Stimulated activated CD8-positive, alpha-beta memory T cell treated with anti-CD3 and anti-CD28 coated beads, Interleukin-4, amount 100 ng/mL, for 24 hours (primary cell): ENCODE measurements around the gene NDST1.

Source experiments
- DNase-seq: peaks from one replicate; pipeline ENCODE4 v3.0.0-alpha.2; 2020; ENCODE audit warnings: low read depth

Gene NDST1

DNA sequence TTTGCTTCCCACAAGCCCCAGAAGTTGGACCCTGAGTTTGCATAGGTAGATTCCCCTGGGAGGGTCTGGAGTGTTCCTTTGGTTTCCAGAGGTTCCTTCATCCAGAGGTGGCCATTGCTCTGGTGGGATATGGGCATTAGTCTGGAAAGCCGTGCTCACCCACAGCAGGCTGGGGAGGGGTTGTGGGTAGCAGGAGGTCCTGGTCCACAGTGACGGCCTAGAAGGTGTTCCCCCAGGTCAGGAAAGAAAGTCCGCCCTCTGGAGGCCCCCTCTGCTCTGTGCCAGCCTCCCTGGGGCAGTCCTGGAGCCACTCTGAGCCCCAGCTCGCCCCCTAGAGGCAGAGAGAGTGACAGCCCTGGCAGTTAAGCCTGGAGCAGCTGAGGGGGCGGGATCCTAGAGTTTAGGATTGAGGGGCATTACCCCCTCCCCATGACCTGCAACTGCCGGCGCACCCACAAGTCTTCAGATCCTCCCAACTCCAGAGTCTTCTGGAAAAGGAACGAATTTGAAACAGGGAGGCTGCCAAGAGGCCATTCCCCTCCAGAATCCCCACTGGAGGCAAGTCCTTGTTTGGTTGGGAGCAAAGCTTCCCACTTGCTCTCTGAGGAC is 36.8 kb downstream of the NDST1 start:
- DNase-seq = peak; percentile 49

DNA sequence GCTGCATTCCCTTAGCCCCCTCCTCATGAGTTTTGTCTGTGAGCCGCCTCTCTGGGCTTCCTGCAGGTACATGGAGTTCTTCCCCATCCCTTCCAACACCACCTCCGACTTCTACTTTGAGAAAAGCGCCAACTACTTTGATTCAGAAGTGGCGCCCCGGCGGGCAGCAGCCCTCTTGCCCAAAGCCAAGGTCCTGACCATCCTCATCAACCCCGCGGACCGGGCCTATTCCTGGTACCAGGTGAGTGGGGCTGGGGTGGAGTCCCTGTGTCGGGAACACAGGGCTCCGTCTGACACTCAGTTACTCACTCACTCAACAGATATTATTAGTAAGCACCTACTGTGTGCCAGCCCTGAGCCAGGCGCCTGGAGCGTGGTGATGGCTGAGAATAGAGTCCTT is 37.3 kb downstream of the NDST1 start:
- no peak for DNase-seq

DNA sequence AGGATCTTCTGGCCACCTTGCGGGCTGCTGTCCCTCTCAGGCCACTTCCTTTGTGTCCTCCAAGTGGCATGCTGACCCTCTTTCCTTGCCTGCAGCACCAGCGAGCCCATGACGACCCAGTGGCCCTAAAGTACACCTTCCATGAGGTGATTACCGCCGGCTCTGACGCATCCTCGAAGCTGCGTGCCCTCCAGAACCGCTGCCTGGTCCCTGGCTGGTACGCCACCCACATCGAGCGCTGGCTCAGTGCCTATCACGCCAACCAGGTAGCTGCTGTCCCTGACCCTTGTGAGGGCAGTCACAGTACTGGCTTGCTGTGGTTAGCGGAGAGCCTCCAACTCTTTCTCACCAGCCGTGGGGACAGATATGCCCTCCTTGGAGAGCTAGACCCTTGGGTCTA is 40.2 kb downstream of the NDST1 start:
- DNase-seq = no peak

DNA sequence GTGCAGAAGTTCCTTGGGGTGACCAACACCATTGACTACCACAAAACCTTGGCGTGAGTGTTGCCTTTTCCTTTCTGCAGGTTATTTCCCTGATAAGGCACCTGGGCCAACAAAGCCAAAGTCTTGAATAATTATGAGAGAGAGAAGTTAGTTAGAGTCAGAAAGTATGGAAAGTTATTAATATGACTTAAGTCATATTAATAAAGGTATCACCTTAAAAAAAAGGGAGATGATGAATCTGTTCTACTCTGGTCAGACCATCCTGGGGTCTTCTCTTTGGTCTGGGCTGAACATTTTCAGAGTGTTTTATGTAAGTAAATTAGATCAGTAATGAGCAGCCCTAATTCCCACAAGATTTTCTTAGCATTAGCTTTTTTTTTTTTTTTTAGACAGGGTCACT is 41.8 kb downstream of the NDST1 start:
- DNase-seq = no peak

DNA sequence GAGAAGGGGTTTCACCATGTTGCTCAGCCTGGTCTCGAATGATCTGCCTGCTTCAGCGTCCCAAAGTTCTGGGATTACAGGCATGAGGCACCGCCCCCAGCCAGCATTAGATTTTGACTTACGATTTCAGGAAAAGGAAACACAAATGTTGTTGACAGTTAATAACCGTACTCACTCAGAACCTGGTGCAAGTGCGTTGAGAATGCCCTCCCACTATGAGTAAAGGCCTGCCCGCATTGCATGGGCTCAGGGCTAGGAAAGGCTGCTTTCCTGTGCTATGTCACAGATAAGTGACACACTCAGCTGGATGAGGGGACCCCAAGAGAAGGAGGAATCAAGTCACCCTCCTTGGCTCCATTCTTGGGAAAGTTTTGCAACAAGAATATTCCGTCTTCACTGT is 42.4 kb downstream of the NDST1 start:
- no peak for DNase-seq

DNA sequence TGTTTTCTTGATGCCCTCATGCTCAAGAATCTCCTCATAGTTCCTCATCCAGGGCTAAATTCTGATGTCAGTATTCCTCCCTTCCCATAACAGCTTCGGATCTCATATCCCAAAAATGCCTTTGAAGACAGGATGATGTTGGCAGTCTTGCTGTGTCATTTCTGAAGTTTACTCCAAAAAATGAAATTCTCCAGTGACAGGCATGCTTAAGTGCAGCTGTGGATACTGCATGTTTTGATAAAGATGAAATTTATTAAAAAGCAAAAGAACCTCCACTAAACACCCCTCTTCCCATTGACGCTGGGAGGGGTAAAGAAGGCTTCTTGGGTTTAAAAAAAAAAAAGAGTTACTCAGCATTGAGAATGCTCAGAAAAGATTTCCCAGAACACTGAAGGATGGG is 43.1 kb downstream of the NDST1 start:
- DNase-seq = no peak

DNA sequence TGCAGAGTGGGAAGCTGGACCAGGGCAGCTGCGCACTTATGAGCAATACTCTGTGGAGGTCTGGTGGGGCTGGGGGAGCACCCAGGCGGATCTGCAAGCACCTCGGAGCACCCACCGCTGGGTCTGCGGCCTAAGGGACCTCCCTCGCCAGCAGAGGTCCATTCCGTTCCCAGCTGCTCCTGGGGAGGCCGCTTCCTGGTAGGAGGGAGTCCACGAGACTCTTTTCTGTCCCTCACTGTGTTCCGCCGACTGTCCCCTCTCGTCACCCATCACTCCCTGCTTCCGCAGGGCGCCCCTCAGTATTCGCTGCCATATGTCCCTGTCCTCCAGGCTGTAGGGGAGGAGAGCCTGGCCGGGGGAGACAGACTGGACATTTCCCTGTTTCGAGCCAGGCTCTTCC is 45.5 kb downstream of the NDST1 start:
- DNase-seq = no peak

DNA sequence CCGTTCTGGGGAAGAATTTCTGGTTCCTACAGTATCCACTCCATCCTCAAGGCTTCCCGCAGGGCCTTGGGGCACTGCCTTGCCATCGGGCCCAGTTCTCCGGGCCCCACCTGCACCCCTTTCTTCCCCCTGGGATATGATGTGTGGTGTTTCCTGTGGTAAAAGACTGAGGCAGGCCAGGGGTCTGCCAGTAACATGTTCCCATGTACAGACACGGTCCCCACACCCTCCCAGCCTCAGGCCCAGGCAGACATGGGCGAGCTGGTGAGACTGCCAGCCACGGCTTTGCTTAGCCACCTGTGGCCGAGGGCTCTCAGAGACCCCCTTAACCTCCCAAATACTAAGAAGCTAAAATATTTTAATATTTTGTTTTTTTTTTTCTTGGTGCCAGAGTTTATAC is 46.0 kb downstream of the NDST1 start:
- DNase-seq = no peak

DNA sequence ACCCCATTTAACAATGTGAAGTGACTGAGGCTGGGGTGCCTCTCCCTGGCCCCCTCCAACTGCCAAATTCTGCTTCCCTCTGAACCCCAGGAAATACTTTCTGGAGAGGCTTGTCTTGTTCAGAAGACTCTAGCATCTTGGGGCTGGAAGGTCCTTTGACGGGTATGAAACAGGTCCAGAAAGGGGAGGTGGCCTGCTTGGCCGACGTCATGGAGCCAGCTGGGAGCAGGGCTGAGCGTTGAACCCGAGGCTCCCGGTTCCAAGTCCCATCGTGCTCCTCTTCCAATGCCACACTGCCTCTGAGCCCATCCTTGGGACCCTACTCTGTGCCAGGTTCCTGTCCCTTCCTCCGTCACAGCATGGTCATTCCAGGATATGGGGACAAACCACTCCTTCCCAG is 46.9 kb downstream of the NDST1 start:
- DNase-seq = no peak

DNA sequence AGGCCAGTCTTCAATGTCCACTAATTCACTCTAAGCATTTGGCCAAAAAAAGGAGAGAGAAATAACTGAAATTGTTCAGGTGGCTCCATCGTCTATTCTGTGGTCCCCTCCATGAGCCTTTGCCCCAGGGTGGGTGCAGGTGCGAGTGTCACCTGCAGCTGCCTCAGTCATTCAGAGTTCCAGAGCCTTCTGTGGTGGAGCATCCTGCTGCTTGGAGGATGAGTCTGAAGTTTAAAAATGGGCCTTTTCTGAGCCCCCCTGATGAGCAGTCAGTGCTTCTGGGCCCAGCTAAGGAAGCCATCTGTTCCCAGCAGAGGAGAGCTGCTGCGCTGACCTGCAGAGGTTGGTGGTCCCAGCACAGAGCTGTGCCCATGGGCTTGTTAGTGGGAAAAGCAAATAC is 48.2 kb downstream of the NDST1 start:
- DNase-seq = no peak

DNA sequence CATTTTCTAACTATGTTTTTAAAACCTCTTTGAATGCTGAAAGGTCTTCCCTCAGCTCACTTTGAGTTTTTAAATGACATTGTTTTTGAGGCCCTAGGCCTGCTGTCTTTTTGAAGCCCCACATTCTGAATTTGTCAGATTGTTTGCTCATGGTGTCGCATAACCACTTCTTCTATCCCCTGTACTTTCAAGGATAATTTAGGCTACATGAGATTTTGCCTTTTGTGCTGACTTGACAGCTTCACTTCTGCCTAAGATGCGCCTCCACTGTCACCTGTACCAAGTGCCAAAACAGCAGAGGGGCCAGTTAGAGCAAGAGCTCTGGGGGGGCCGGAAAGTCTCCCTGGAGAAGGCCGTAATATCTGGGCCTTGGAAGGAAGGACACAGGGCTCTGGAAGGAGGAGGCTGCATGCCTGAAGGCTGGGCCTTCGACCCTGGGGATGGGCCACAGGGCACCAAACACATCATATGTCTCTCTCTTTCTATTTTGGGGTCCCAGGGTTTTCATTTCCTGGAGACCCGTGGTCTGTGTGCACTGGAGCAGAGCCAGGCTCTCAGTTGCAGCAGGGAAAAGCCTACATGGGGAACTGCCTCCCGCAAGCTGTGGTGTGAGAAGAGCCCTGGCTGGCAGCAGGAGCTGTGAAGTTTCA is 49.1 kb downstream of the NDST1 start:
- no peak for DNase-seq

DNA sequence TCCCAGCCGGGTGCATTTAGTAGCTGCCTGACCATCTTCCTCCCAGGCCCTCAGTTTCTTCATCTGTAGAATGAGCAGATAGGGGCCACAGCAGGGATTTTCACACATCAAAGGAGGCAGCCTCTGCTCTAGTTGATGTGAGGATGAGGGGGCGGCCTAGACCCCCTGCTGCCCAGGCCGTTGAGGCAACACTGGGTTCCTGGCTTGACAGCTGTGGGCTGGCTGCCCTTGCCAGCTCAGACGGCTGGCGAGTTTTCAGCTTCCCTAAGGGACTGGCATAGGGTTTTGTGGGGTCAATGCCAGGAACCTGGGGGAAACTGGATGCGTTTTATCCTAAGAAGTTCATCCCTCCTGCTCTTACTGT is 49.6 kb downstream of the NDST1 start:
- no peak for DNase-seq

DNA sequence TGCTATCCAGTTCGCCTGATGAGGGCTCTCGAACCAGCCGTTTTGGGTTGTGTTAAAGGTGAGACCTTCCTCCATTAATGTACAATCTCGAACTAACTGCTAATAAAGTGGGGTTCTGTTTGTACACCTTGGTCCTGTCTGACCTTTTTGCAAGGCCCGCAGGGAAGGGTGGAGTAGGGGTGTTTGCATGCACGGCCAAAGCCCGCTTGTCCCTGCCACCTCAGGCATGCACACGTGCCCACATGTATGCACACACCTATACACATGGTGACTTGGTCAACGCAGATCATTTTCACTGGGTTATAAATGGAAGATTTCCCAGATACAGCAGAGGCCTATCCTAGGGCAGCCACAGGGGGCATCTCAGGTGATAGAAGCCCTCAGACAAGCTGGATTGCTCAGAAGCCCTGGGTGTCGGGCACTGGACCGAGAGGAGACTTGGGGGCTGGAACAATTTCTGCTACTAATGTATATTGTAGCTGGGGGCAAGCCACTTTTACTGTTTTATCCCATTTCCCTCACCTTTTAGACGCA is 50.2 kb downstream of the NDST1 start:
- DNase-seq = no peak

DNA sequence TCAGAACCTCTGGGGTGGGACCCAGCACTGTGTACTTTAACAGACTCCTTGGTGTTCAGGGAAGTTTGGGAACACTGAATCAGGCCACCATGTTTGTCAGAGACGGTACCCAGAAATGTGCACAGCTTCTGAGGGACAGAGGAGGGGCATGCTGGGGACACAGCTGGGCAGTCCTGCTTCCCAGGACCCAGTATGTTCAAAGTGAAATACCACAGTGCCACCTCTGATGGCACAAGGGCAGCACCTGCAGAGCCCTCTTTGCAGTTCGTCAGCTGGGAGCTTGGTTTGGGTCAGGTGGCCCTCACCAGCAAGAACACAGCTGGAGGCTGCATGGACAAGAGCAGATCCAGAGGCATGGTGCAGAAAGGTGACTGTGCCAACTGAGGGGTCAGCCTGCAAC is 51.2 kb downstream of the NDST1 start:
- DNase-seq = no peak

DNA sequence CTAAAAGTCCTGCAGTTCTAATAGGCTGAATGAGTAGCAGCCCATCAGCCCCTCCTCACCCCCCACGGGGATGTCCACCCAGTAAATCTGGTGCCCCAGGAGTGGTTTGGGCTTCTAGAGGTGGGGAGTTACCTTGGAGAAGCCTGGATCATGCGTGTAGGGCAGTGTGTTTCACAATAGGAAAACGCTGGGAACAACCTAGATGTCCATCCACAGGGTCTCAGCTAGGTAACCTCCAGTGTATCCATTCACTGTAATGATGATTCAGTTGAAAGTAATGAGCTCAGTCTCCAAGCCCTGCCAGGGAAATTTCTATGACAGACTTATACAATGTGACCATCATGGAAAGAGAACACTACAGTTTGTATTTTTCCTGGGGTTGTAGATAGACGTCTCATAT is 51.8 kb downstream of the NDST1 start:
- no peak for DNase-seq

DNA sequence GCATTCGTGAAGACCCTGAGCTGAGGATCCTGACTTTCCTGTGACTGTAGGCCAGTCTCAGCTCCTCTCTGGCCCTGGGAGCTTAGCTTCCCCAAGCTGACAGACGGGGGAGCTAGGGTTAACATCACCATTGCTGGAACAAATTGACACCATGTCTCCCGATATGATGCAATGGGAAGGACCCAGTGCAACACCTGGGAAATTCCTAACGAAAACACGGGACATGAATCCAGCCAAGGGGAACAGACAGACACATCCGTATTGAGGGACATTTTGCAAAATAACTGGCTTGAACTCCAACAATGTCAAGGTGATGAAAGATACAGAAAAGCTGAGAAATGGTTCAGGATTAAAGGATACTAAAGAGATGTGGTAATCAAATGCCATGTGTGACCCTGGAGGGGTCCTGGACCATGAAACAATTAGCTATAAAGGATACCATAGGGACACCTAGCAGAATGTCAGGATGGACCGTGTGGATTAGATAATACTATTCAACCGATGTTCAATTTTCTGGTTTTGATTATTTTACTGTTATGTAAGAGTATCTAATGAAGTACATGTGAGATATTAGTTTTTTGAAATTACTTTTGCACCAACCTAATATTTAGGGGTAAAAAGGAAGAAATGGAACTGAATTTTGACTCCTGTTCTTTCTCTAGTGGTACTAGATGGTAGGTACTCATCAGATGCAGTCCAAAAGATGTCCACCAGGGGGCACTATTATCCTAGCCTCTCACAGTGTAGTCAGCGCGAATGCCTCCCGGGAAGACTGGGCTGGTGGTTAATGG is 52.7 kb downstream of the NDST1 start:
- peak; percentile 74 for DNase-seq

DNA sequence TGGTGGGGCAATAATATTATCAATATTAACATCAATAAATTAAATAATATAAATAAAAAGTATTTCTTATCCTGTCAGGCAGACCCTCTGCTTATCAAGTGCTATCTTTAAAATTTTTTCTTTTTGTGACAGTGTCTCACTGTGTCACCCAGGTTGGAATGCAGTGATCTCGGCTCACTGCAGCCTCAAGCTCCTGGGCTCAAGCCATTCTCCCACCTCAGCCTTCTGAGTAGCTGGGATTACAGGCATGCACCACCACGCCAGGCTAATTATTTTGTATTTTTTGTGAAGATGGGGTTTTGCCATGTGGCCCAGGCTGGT is 53.2 kb downstream of the NDST1 start:
- no peak for DNase-seq

DNA sequence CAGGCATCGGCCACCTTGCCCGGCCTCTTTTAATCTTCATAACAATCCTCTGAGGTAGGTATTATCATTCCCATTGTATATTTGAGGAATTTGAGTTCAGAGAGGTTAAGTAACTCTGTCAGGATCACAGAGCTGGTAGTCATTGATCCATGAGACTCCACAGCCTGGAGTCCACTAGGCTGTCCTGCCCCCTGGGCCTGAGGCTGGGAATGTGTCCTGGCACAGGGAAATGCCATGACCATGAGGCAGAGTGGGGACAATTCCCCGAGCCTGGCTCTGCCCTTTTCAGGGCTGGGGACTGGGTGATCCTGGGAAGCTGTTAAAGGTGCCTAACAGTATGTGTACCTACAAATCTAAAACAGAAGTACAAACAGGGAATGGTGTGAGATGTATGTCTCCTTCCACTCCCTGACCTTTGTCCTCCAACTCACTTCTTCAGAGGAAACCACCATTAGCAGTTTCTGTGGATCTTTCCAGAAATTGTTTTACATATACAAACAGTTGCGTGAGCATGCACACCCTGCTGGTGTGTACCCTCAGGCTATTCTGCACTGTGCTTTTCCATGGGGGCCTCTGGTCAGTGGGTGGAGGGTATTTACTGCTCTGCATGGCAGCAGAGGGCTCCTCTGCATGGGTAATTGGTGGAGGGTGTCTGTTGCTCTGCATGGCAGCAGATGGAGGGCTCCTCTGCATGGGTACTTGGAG is 53.8 kb downstream of the NDST1 start:
- DNase-seq = no peak

DNA sequence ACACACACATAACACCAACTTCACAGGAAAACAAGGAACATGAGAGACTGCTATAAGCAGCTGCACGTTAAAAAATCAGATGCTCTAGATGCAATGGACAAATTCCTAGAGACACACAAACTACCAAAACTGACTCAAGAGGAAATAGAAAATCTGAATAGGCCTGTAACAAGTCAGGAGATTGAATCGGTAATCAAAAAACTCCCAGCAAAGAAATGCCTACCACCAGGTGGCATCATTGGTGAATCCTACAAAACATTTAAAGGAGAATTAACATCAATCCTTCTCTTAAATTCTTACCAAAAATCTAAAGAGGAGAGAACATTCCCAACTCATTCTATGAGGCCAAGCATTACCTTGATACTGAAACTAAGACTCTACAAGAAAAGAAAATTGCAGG is 54.9 kb downstream of the NDST1 start:
- DNase-seq = no peak

DNA sequence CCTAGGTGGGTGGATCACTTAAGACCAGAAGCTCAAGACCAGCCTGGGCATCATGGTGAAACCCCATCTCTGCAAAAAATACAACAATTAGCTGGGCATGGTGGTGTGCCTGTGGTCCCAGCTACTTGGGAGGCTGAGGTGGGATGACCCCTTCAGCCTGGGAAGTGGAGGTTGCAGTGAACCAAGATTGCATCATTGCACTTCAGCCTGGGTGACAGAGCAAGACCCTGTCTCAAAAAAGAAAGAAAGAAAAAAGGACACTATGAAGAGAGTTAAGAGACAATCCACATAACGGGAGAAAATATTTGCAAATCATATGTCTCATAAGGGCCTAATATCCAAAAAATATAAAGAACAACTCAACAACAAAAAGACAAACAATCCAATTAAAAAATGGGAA is 57.9 kb downstream of the NDST1 start:
- no peak for DNase-seq

DNA sequence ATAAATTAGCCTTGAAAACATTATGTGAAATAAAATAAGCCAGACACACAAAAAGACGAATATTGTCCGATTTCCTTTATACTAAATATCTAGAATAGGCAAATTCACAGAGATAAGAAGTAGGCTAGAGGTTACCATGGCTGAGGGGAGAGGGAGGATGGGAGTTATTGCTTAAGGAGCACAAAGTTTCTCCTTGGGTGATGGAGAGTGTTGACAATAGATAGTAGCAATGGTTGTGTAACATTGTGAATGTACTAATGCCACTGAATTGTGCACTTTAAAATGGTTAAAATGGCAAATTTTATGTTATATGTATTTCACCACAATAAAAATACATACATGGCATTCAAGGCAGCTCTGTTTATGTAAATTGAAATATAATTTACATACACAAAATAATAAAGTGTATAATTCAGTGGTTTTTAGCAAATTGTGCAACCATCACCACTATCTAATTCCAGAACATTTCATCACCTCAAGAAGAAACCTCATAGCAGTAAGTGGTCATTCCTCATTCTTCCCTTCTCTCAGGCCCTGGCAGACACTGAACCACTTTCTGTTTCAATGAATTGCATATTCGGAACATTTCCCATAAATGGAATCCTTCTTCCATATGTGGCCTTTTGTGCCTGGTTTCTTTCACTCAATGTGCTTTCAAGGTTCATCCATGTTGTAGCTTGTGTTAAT is 59.2 kb downstream of the NDST1 start:
- DNase-seq = no peak

DNA sequence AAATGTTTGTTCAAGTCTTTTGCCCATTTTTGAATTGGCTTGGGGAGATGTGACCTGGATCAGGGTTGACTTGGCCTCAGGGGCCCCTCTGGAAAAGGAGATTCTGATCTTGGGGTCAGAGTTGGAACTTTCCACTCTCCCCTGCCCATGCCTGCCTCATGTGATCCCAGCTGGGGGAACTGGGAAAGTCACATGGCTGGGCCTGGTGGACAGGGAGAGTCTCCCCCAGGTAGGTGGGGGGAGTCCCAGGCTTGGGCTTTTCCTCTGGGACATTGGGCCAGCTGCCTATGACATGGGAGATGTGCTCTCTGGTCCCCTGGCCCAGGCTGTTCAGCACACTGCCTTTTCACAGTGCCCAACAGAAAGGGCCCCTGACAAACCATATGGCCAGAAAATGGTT is 60.7 kb downstream of the NDST1 start:
- DNase-seq = no peak
